D721Med (cell line): ENCODE results near the gene TNRC6B.

ENCODE experiments used
- DNase-seq: peaks from one replicate; pipeline ENCODE4 v3.0.0; 2011; ENCODE audit warnings: low spot score; ENCODE audit not compliant: insufficient read length
- FAIRE-seq: peaks from 2 replicates; lab custom pipeline; 2011; peaks lifted over from hg19 to GRCh38; lab: Jason Lieb, UNC
- TF ChIP-seq, protein P1 (sequence below): IDR thresholded peaks from 2 replicates; pipeline ENCODE4 v1.5.1; 2012; ENCODE audit warnings: mild to moderate bottlenecking, control low read depth; ENCODE audit not compliant: insufficient read depth; ENCODE audit errors: missing control alignments

TNRC6B gene

GRCh38 chr22:40385036-40385782, 207.5 kb downstream of the TNRC6B start:
- no peak for DNase-seq
- TF ChIP-seq, protein P1, sequence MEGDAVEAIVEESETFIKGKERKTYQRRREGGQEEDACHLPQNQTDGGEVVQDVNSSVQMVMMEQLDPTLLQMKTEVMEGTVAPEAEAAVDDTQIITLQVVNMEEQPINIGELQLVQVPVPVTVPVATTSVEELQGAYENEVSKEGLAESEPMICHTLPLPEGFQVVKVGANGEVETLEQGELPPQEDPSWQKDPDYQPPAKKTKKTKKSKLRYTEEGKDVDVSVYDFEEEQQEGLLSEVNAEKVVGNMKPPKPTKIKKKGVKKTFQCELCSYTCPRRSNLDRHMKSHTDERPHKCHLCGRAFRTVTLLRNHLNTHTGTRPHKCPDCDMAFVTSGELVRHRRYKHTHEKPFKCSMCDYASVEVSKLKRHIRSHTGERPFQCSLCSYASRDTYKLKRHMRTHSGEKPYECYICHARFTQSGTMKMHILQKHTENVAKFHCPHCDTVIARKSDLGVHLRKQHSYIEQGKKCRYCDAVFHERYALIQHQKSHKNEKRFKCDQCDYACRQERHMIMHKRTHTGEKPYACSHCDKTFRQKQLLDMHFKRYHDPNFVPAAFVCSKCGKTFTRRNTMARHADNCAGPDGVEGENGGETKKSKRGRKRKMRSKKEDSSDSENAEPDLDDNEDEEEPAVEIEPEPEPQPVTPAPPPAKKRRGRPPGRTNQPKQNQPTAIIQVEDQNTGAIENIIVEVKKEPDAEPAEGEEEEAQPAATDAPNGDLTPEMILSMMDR, result no peak
- FAIRE-seq, result no peak
